Measurements from ENCODE around the gene SUSD2.
A peak's percentile ranks its signal among the peaks of the same experiment; 100 is the strongest.
"Not testable (repeated sequence)": the region's sequence is repeated elsewhere in the genome, so short reads cannot be mapped to it uniquely, and the experiment has no call there.

Gene SUSD2

GRCh38 chr22:24177456-24177855, 3.8 kb upstream of the SUSD2 start:
- DNase-seq: no peak

- no peak for DNase-seq
Measured at GRCh38 chr22:24178021-24178431, 3.3 kb upstream of the SUSD2 start.

GRCh38 chr22:24178502-24179440, 2.5 kb upstream of the SUSD2 start:
- no peak for DNase-seq

- DNase-seq: no peak
Measured at GRCh38 chr22:24179478-24180210, 1.6 kb upstream of the SUSD2 start.

- DNase-seq: no peak
Measured at GRCh38 chr22:24180316-24181087, 785 bp upstream of the SUSD2 start.

GRCh38 chr22:24181996-24182899, 961 bp downstream of the SUSD2 start:
- no peak for DNase-seq

- DNase-seq: not testable (repeated sequence)
Measured at GRCh38 chr22:24182900-24183246, 1.6 kb downstream of the SUSD2 start.

- no peak for DNase-seq
Measured at GRCh38 chr22:24183321-24184031, 2.2 kb downstream of the SUSD2 start.

- no peak for DNase-seq
Measured at GRCh38 chr22:24184057-24184798, 2.9 kb downstream of the SUSD2 start.

GRCh38 chr22:24185001-24185500, 3.8 kb downstream of the SUSD2 start:
- no peak for DNase-seq

- DNase-seq: no peak
Measured at GRCh38 chr22:24185501-24186351, 4.4 kb downstream of the SUSD2 start.

- no peak for DNase-seq
Measured at GRCh38 chr22:24186352-24186740, 5.1 kb downstream of the SUSD2 start.

GRCh38 chr22:24186892-24187670, 5.8 kb downstream of the SUSD2 start:
- no peak for DNase-seq

GRCh38 chr22:24187731-24188644, 6.7 kb downstream of the SUSD2 start:
- DNase-seq: no peak

- no peak for DNase-seq
Measured at GRCh38 chr22:24188705-24189248, 7.5 kb downstream of the SUSD2 start.

GRCh38 chr22:24189249-24190158, 8.2 kb downstream of the SUSD2 start:
- peak; percentile 36 for DNase-seq
